Measurements from ENCODE around the gene RRP1B.

DNA sequence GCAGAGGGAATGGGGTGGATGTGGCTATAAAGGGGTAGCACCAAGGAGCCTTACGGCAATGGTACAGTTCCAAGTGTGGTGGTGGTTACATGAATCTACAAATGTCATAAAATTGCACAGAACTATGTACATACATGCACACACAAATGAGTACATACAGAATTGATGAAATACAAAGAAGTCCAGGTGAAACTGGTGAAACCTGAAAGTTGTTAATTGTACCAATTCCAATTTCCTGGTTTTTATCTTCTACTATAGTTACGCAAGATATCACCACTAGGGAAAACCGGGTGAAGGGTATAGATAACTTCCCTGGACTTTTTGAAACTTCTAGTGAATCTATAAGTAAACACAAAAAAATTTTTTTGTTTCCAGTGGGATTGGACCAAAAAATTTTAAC is 19.0 kb upstream of the RRP1B start:
- TF ChIP-seq CTCF (IDR thresholded peaks at IDR 0.05; ENCODE audit: borderline replicate concordance, extremely low read depth, low read length, poor library complexity, severe bottlenecking) (no peak), EZH2 (IDR thresholded peaks at IDR 0.05; ENCODE audit: borderline replicate concordance, low read depth, low read length, severe bottlenecking) (no peak)
